GM23338 (cell line): ENCODE data around the gene ACTN2. TPM values are rescaled to one million over a fixed set of nuclear protein-coding genes. Genes with fewer than 3 reads are reported as not detected.
A peak's percentile ranks its signal among the peaks of the same experiment; 100 is the strongest.

Experiments used
- ATAC-seq: fragments of 200-7000 bp; cut with Tn5 transposase; 3 replicates; pipeline ENCODE4 v1.9.1; 2020
- DNase-seq: peaks from one replicate; pipeline ENCODE4 v3.0.0-alpha.2; 2015; ENCODE audit warnings: low spot score
- H2AFZ ChIP-seq: fragments of 200-600 bp; sonication (generic); 2 replicates; pipeline ENCODE4 v1.8.0; 2016; ENCODE audit warnings: antibody characterized with exemption, mild to moderate bottlenecking, moderate library complexity
- H3F3A ChIP-seq: fragments of 200-600 bp; sonication (generic); replicated peaks from 2 replicates; pipeline ENCODE4 v1.8.0; 2017; ENCODE audit warnings: antibody characterized with exemption, mixed run types, low read depth
- H3K27ac ChIP-seq: fragments of 200-600 bp; sonication (generic); 2 replicates; pipeline ENCODE4 v1.6.1; 2016; ENCODE audit warnings: low read depth
- H3K27me3 ChIP-seq: fragments of 200-600 bp; sonication (generic); 2 replicates; pipeline ENCODE4 v1.8.0; 2016; ENCODE audit warnings: mild to moderate bottlenecking, mixed run types, moderate library complexity; ENCODE audit not compliant: insufficient read depth
- H3K36me3 ChIP-seq: fragments of 200-600 bp; sonication (generic); 2 replicates; pipeline ENCODE4 v1.8.0; 2016; ENCODE audit warnings: mild to moderate bottlenecking; ENCODE audit not compliant: insufficient read depth
- H3K4me1 ChIP-seq: fragments of 200-600 bp; sonication (generic); 2 replicates; pipeline ENCODE4 v1.8.0; 2016; ENCODE audit warnings: mild to moderate bottlenecking, moderate library complexity; ENCODE audit not compliant: insufficient read depth
- H3K4me2 ChIP-seq: fragments of 200-600 bp; sonication (generic); 2 replicates; pipeline ENCODE4 v1.7.1; 2017; ENCODE audit warnings: mixed run types
- H3K4me3 ChIP-seq: fragments of 200-600 bp; sonication (generic); 2 replicates; pipeline ENCODE4 v1.6.1; 2016; ENCODE audit warnings: mixed run types
- H3K79me2 ChIP-seq: fragments of 200-600 bp; sonication (generic); replicated peaks from 2 replicates; pipeline ENCODE4 v1.8.0; 2017; ENCODE audit warnings: mild to moderate bottlenecking; ENCODE audit not compliant: insufficient read depth
- H3K9me2 ChIP-seq: fragments of 200-600 bp; sonication (generic); 2 replicates; pipeline ENCODE4 v1.8.0; 2017; ENCODE audit not compliant: insufficient read depth
- H4K20me1 ChIP-seq: fragments of 200-600 bp; sonication (generic); replicated peaks from 2 replicates; pipeline ENCODE4 v1.8.0; 2017; ENCODE audit warnings: mild to moderate bottlenecking; ENCODE audit not compliant: insufficient read depth
- H3K27ac Mint-ChIP-seq: 2 replicates; pipeline ENCODE4 v1.8.0; 2020; ENCODE audit warnings: inconsistent platforms, mild to moderate bottlenecking, moderate library complexity, mixed read lengths
- H3K27me3 Mint-ChIP-seq: 3 replicates; pipeline ENCODE4 v1.8.0; 2022; ENCODE audit warnings: low read depth, mild to moderate bottlenecking, moderate library complexity, mixed read lengths, inconsistent platforms; ENCODE audit not compliant: insufficient read depth, poor library complexity
- H3K36me3 Mint-ChIP-seq: 3 replicates; pipeline ENCODE4 v1.8.0; 2021; ENCODE audit warnings: low read depth, mild to moderate bottlenecking, inconsistent platforms, moderate library complexity, mixed read lengths
- H3K4me1 Mint-ChIP-seq: 3 replicates; pipeline ENCODE4 v1.8.0; 2020; ENCODE audit warnings: mild to moderate bottlenecking, inconsistent platforms, mixed read lengths
- H3K4me3 Mint-ChIP-seq: 3 replicates; pipeline ENCODE4 v1.8.0; 2021; ENCODE audit warnings: moderate library complexity, mild to moderate bottlenecking, inconsistent platforms, mixed read lengths
- H3K9me3 Mint-ChIP-seq: 3 replicates; pipeline ENCODE4 v1.8.0; 2020; ENCODE audit warnings: moderate library complexity, mild to moderate bottlenecking, inconsistent platforms, mixed read lengths
- CREB1 ChIP-seq: fragments of 250-450 bp; sonication (Bioruptor Pico); IDR thresholded peaks from 2 replicates; pipeline ENCODE4 v1.5.0; 2020; ENCODE audit warnings: low read depth, mild to moderate bottlenecking, moderate library complexity
- EZH2 ChIP-seq: fragments of 200-600 bp; sonication (generic); IDR thresholded peaks from one replicate; pipeline ENCODE4 v1.8.0; 2017; ENCODE audit warnings: antibody characterized with exemption, mild to moderate bottlenecking, low read depth; ENCODE audit not compliant: unreplicated experiment
- JUNB ChIP-seq: IDR thresholded peaks from one replicate; pipeline ENCODE4 v1.6.1; 2016; ENCODE audit warnings: antibody characterized with exemption; ENCODE audit not compliant: unreplicated experiment
- POLR2AphosphoS5 ChIP-seq: IDR thresholded peaks from 2 replicates; pipeline ENCODE4 v1.6.1; 2016; ENCODE audit warnings: antibody characterized with exemption, low read depth
- ZNF331 ChIP-seq: fragments of 250-450 bp; sonication (Bioruptor Pico); IDR thresholded peaks from 2 replicates; pipeline ENCODE4 v1.5.0; 2020; ENCODE audit warnings: low read depth, mild to moderate bottlenecking, moderate library complexity
- polyA plus RNA-seq: library from polyadenylated mRNA; unstranded; fragments of >200 nt; fragmentation: Nextera tagmentation; extraction: Ambion mirVana; gene quantifications from 2 replicates; pipeline ENCODE4 v1.2.1, GENCODE V29; 2016
- total RNA-seq: library from RNA; depleted of rRNA; stranded (reverse); fragments of >200 nt; shearing (Covaris generic); gene quantifications from 2 replicates; pipeline ENCODE4 v1.2.3, GENCODE V29; 2014
- TF ChIP-seq, protein P1 (sequence below): fragments of 250-450 bp; sonication (Bioruptor Pico); IDR thresholded peaks from 2 replicates; pipeline ENCODE4 v1.5.0; 2020; ENCODE audit warnings: mild to moderate bottlenecking, moderate library complexity
- TF ChIP-seq, protein P2 (sequence below): IDR thresholded peaks from 2 replicates; pipeline ENCODE4 v1.6.1; 2016; ENCODE audit warnings: antibody characterized with exemption

Gene ACTN2
- total and polyA plus RNA-seq, 2 experiments from 2014 or later = 1.9 to 2.8 TPM

DNA sequence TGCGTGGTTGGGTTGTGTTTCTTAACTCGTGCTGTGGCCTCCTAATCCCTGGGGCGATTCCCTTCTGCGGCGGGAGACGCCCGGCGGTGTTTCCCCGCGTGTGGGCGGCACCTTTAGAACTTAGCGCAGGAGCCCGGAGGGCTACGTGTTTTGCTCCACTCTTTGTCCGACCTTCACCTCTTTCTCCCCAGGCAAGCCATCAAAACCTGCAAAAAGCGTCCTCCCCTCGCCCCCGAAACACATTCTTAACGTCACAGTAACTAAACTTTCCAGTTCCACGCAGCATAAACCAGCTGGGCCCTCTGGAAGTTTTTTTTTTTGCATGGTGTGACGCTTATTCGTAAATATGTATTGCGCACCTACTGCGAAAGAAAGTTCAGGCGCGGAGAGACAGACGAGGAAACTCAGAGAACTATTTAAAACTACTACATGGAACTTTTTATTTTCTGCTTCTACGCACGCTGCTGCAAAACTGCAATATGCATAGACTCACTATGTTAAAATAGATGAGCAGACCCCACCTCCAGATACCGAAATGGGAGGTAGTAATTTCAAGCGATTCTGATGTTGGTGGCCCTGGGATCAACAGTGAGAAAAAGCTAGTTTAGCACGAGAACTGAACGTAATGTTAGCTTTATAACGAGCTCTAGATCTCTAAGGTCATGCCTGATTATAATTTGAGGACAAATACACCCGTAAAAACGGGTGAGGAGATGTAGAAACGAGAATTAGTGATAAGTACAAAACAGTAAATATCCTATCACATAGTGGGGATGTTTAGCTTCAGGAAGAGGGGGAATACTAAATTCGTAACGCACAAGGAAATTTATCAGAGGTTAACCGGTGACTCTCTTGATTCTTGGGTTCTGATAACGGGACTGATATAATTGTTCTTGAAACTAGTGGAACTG, 109.7 kb downstream of the ACTN2 start:
- H3K36me3 ChIP-seq = no peaks in the 10 kb centered on the region
- peaks cover 13% of the 10 kb centered on the region for H4K20me1 ChIP-seq
- Mint-ChIP-seq H3K27me3 (peaks cover 8% of the 10 kb centered on the region), H3K4me1 (peaks cover 10% of the 10 kb centered on the region), H3K36me3 (no peaks in the 10 kb centered on the region; the same call in 2 of the 3 replicates), H3K9me3 (no peaks in the 10 kb centered on the region), H3K27ac (peak overlapping the region; percentile 80), H3K4me3 (peak overlapping the region; percentile 94)
- ATAC-seq (peak; percentile 11), DNase-seq (peak; percentile 5)
- peaks cover 42% of the 10 kb centered on the region for H3K79me2 ChIP-seq
- peak overlapping the region; percentile 94 for H3K4me3 ChIP-seq
- no peaks in the 10 kb centered on the region for H3K9me2 ChIP-seq
- peak overlapping the region; percentile 97 for H2AFZ ChIP-seq
- H3F3A ChIP-seq = no peaks in the 10 kb centered on the region
- peaks cover 3% of the 10 kb centered on the region; the same call in 1 of the 2 replicates for H3K4me1 ChIP-seq
- no peak overlapping the region for H3K27ac ChIP-seq
- H3K27me3 ChIP-seq = no peaks in the 10 kb centered on the region
- TF ChIP-seq EZH2 (peak; percentile 13), JUNB (no peak)
- H3K4me2 ChIP-seq = peak overlapping the region; percentile 95

DNA sequence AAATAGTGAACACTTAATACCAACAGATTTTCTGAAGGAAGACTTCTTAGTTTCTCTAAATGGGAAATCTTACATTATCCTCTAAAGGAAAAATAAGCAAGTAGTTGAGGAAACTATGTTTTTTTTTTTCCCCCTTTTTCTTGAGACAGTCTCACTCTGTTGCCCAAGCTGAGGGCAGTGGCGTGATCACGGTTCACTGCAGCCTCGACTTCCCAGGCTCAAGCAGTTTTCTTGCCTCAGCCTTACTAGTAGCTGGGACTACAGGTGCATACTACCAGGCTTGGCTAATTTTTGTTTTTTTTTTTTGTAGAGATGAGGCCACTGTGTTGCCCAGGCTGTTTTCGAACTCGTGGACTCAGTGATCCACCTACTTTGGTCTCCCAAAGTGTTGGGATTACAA, 112.7 kb downstream of the ACTN2 start:
- H3K27me3 Mint-ChIP-seq = peaks cover 8% of the 10 kb centered on the region
- Histone ChIP-seq H3F3A (no peaks in the 10 kb centered on the region), H3K27ac (no peak overlapping the region), H3K9me2 (no peaks in the 10 kb centered on the region), H3K36me3 (no peaks in the 10 kb centered on the region), H2AFZ (no peak overlapping the region), H3K27me3 (no peaks in the 10 kb centered on the region), H3K4me3 (no peak overlapping the region), H3K79me2 (peaks cover 65% of the 10 kb centered on the region), H3K4me1 (peaks cover 3% of the 10 kb centered on the region; the same call in 1 of the 2 replicates), H4K20me1 (peaks cover 13% of the 10 kb centered on the region), H3K4me2 (no peak overlapping the region)
- no peaks in the 10 kb centered on the region for H3K9me3 Mint-ChIP-seq
- DNase-seq (no peak), ATAC-seq (no peak)
- no peak overlapping the region for H3K4me3 Mint-ChIP-seq
- no peak overlapping the region for H3K27ac Mint-ChIP-seq
- TF ChIP-seq ZNF331 = no peak
- peaks cover 10% of the 10 kb centered on the region for H3K4me1 Mint-ChIP-seq
- no peaks in the 10 kb centered on the region; the same call in 2 of the 3 replicates for H3K36me3 Mint-ChIP-seq

DNA sequence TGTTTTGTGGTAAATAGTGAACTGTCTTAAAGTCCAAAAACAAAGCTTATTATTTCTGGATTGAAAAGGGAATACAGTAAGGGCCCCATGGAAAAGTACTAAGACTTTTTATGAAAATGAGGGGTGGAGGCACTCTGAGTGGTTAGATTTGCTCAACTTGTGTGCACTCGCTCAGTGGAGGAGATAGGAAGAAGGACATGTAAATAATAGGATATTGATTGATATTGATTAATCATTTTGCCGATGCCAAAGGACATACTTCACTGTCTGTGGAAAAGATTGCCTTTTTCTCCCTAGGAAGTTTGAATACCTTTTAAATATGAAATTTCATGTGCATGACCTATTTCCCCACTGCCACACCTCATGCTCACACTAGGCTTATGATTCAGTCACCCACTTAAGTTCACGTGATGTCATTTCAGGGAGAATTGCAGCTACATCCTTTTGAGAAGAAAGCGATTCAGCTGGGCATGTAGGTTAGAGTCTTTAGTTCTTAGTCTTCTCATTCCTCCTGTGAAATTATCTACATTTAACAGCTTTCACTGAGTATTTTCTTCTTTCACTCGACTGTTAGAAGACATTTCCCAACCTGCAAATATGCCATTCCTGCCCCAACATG, 113.8 kb downstream of the ACTN2 start:
- H4K20me1 ChIP-seq = peaks cover 13% of the 10 kb centered on the region
- Mint-ChIP-seq H3K27ac (no peak overlapping the region), H3K4me3 (no peak overlapping the region), H3K9me3 (no peaks in the 10 kb centered on the region), H3K36me3 (no peaks in the 10 kb centered on the region; the same call in 2 of the 3 replicates), H3K4me1 (peaks cover 6% of the 10 kb centered on the region; the same call in 2 of the 3 replicates), H3K27me3 (peaks cover 3% of the 10 kb centered on the region)
- DNase-seq (no peak), ATAC-seq (no peak)
- H3K27ac ChIP-seq = no peak overlapping the region
- H3K79me2 ChIP-seq = peaks cover 65% of the 10 kb centered on the region
- no peaks in the 10 kb centered on the region for H3F3A ChIP-seq
- H2AFZ ChIP-seq = no peak overlapping the region
- no peak overlapping the region for H3K4me2 ChIP-seq
- no peaks in the 10 kb centered on the region for H3K36me3 ChIP-seq
- 0 out of 2 replicates have a peak, but pooled peaks cover 3% of the 10 kb centered on the region for H3K4me1 ChIP-seq
- H3K4me3 ChIP-seq = no peak overlapping the region
- no peaks in the 10 kb centered on the region for H3K27me3 ChIP-seq
- no peaks in the 10 kb centered on the region for H3K9me2 ChIP-seq
- TF ChIP-seq, protein P1, sequence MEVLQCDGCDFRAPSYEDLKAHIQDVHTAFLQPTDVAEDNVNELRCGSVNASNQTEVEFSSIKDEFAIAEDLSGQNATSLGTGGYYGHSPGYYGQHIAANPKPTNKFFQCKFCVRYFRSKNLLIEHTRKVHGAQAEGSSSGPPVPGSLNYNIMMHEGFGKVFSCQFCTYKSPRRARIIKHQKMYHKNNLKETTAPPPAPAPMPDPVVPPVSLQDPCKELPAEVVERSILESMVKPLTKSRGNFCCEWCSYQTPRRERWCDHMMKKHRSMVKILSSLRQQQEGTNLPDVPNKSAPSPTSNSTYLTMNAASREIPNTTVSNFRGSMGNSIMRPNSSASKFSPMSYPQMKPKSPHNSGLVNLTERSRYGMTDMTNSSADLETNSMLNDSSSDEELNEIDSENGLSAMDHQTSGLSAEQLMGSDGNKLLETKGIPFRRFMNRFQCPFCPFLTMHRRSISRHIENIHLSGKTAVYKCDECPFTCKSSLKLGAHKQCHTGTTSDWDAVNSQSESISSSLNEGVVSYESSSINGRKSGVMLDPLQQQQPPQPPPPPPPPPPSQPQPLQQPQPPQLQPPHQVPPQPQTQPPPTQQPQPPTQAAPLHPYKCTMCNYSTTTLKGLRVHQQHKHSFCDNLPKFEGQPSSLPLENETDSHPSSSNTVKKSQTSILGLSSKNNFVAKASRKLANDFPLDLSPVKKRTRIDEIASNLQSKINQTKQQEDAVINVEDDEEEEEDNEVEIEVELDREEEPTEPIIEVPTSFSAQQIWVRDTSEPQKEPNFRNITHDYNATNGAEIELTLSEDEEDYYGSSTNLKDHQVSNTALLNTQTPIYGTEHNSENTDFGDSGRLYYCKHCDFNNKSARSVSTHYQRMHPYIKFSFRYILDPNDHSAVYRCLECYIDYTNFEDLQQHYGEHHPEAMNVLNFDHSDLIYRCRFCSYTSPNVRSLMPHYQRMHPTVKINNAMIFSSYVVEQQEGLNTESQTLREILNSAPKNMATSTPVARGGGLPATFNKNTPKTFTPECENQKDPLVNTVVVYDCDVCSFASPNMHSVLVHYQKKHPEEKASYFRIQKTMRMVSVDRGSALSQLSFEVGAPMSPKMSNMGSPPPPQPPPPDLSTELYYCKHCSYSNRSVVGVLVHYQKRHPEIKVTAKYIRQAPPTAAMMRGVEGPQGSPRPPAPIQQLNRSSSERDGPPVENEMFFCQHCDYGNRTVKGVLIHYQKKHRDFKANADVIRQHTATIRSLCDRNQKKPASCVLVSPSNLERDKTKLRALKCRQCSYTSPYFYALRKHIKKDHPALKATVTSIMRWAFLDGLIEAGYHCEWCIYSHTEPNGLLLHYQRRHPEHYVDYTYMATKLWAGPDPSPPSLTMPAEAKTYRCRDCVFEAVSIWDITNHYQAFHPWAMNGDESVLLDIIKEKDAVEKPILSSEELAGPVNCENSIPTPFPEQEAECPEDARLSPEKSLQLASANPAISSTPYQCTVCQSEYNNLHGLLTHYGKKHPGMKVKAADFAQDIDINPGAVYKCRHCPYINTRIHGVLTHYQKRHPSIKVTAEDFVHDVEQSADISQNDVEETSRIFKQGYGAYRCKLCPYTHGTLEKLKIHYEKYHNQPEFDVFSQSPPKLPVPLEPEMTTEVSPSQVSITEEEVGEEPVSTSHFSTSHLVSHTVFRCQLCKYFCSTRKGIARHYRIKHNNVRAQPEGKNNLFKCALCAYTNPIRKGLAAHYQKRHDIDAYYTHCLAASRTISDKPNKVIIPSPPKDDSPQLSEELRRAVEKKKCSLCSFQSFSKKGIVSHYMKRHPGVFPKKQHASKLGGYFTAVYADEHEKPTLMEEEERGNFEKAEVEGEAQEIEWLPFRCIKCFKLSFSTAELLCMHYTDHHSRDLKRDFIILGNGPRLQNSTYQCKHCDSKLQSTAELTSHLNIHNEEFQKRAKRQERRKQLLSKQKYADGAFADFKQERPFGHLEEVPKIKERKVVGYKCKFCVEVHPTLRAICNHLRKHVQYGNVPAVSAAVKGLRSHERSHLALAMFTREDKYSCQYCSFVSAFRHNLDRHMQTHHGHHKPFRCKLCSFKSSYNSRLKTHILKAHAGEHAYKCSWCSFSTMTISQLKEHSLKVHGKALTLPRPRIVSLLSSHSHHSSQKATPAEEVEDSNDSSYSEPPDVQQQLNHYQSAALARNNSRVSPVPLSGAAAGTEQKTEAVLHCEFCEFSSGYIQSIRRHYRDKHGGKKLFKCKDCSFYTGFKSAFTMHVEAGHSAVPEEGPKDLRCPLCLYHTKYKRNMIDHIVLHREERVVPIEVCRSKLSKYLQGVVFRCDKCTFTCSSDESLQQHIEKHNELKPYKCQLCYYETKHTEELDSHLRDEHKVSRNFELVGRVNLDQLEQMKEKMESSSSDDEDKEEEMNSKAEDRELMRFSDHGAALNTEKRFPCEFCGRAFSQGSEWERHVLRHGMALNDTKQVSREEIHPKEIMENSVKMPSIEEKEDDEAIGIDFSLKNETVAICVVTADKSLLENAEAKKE (CRISPR knock-in tag) = no peak
- TF ChIP-seq EZH2 = no peak
- TF ChIP-seq, protein P2, sequence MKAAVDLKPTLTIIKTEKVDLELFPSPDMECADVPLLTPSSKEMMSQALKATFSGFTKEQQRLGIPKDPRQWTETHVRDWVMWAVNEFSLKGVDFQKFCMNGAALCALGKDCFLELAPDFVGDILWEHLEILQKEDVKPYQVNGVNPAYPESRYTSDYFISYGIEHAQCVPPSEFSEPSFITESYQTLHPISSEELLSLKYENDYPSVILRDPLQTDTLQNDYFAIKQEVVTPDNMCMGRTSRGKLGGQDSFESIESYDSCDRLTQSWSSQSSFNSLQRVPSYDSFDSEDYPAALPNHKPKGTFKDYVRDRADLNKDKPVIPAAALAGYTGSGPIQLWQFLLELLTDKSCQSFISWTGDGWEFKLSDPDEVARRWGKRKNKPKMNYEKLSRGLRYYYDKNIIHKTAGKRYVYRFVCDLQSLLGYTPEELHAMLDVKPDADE = no peak
- no peak for TF ChIP-seq ZNF331
- no peak for TF ChIP-seq CREB1
- no peak for TF ChIP-seq POLR2AphosphoS5
